Muscle of leg (tissue), 11 donors: ENCODE measurements around the gene IFNA6. TPM values are rescaled to one million over a fixed set of nuclear protein-coding genes. Genes with fewer than 3 reads are reported as not detected.

Source experiments
- DNase-seq: peaks from one replicate; pipeline ENCODE4 v3.0.0; 2013
- H3K27ac ChIP-seq: one replicate; pipeline ENCODE4 v1.5.1; 2013; ENCODE audit warnings: mild to moderate bottlenecking, low read length, control low read depth
- H3K27me3 ChIP-seq: one replicate; pipeline ENCODE4 v1.6.1; 2013; ENCODE audit warnings: low read length; ENCODE audit not compliant: control insufficient read depth, insufficient read depth
- H3K36me3 ChIP-seq: one replicate; pipeline ENCODE4 v1.6.1; 2013; ENCODE audit warnings: low read length; ENCODE audit not compliant: control insufficient read depth, insufficient read depth
- H3K4me1 ChIP-seq: one replicate; pipeline ENCODE4 v1.6.1; 2013; ENCODE audit warnings: low read length; ENCODE audit not compliant: control insufficient read depth, insufficient read depth
- H3K4me3 ChIP-seq: one replicate; pipeline ENCODE4 v1.5.1; 2013; ENCODE audit warnings: low read length, control low read depth
- H3K9me3 ChIP-seq: replicated peaks from 2 replicates; pipeline ENCODE4 v1.6.1; 2013; ENCODE audit warnings: low read depth, low read length; ENCODE audit not compliant: control insufficient read depth
- WGBS: methylation state at CpG from one replicate; pipeline ENCODE4 v1.1.5; 2013; ENCODE audit warnings: missing lambda C conversion rate; ENCODE audit not compliant: insufficient coverage; 5-methylcytosine and 5-hydroxymethylcytosine counted together
- polyA plus RNA-seq, 8 donors: library from polyadenylated mRNA; unstranded; fragments of 120-200 nt; gene quantifications; one replicate each; pipeline versions ENCODE4 v1.2.1 to v1.2.3, GENCODE V29; 2013; ENCODE audit warnings: inconsistent platforms in 1 of 8, low replicate concordance in 1 of 8; ENCODE audit not compliant: insufficient read length in 8 of 8, insufficient read depth in 1 of 8
- total RNA-seq: library from RNA; stranded (reverse); fragments of 120-200 nt; gene quantifications from one replicate; pipeline ENCODE4 v1.2.4, GENCODE V29; 2013

The IFNA6 gene
- total and polyA plus RNA-seq, 9 donors = 0.16 to 0.29 TPM; not detected in 7

- DNase-seq = no peak
- WGBS = no CpG with 5 or more reads among the region's 1 CpG
- Histone ChIP-seq H3K36me3 (no peaks in the 10 kb centered on the region), H3K27me3 (no peaks in the 10 kb centered on the region), H3K27ac (no peak overlapping the region), H3K4me3 (no peak overlapping the region), H3K9me3 (no peaks in the 10 kb centered on the region), H3K4me1 (no peaks in the 10 kb centered on the region)
These were observed 38.8 kb downstream of the IFNA6 start for GRCh38 chr9:21311889-21312288.

- Histone ChIP-seq H3K4me1 (no peaks in the 10 kb centered on the region), H3K4me3 (no peak within 1 kb of the TSS), H3K27me3 (no peaks in the 10 kb centered on the region), H3K9me3 (no peaks in the 10 kb centered on the region), H3K27ac (no peak within 1 kb of the TSS), H3K36me3 (no peaks in the 10 kb centered on the region)
- no peak for DNase-seq
- WGBS = no CpG with 5 or more reads among the region's 2 CpGs
These were observed 45.5 kb downstream of the IFNA6 start, which contains the start of gene IFNA5 for GRCh38 chr9:21305213-21305612. Gene IFNA5 (minus strand): TSS chr9:21305313. CDS start chr9:21305256, 57 bp downstream.

Other genes with a start within 250 kb of the IFNA6 start
- gene IFNW1, start 209.1 kb downstream of the IFNA6 start, total RNA-seq = not detected
- gene IFNW1, start 209.1 kb downstream of the IFNA6 start, polyA plus RNA-seq = not detected
- gene IFNA21, start 184.2 kb downstream of the IFNA6 start, total RNA-seq = not detected
- not detected for gene IFNA21, start 184.2 kb downstream of the IFNA6 start, polyA plus RNA-seq
- not detected for gene IFNA4, start 163.3 kb downstream of the IFNA6 start, total RNA-seq
- not detected for gene IFNA4, start 163.3 kb downstream of the IFNA6 start, polyA plus RNA-seq
- gene IFNA7, start 148.7 kb downstream of the IFNA6 start, total RNA-seq = not detected
- not detected for gene IFNA7, start 148.7 kb downstream of the IFNA6 start, polyA plus RNA-seq
- not detected for gene IFNA10, start 143.7 kb downstream of the IFNA6 start, total RNA-seq
- gene IFNA10, start 143.7 kb downstream of the IFNA6 start, polyA plus RNA-seq = not detected
- gene IFNA16, start 133.6 kb downstream of the IFNA6 start, total RNA-seq = not detected
- not detected for gene IFNA16, start 133.6 kb downstream of the IFNA6 start, polyA plus RNA-seq
- gene IFNA17, start 122.7 kb downstream of the IFNA6 start, total RNA-seq = not detected
- gene IFNA17, start 122.7 kb downstream of the IFNA6 start, polyA plus RNA-seq = not detected
- not detected for gene IFNA14, start 110.9 kb downstream of the IFNA6 start, total RNA-seq
- gene IFNA14, start 110.9 kb downstream of the IFNA6 start, polyA plus RNA-seq = not detected
- gene IFNA5, start 45.6 kb downstream of the IFNA6 start, total RNA-seq = not detected
- not detected for gene IFNA5, start 45.6 kb downstream of the IFNA6 start, polyA plus RNA-seq
- gene KLHL9, start 15.5 kb downstream of the IFNA6 start, total RNA-seq = 22.5 TPM
- gene KLHL9, start 15.5 kb downstream of the IFNA6 start, polyA plus RNA-seq = 10 to 100 TPM; 16.8 to 31.6 (median 21.5) TPM
- 0.04 TPM for gene IFNA13, start 17.2 kb upstream of the IFNA6 start, total RNA-seq
- gene IFNA13, start 17.2 kb upstream of the IFNA6 start, polyA plus RNA-seq = not detected
- gene IFNA2, start 34.5 kb upstream of the IFNA6 start, total RNA-seq = 0.09 TPM
- not detected for gene IFNA2, start 34.5 kb upstream of the IFNA6 start, polyA plus RNA-seq
- gene IFNA8, start 58.2 kb upstream of the IFNA6 start, total RNA-seq = not detected
- gene IFNA8, start 58.2 kb upstream of the IFNA6 start, polyA plus RNA-seq = not detected
- not detected for gene IFNA1, start 89.6 kb upstream of the IFNA6 start, total RNA-seq
- not detected for gene IFNA1, start 89.6 kb upstream of the IFNA6 start, polyA plus RNA-seq
- gene IFNE, start 131.4 kb upstream of the IFNA6 start, total RNA-seq = not detected
- not detected for gene IFNE, start 131.4 kb upstream of the IFNA6 start, polyA plus RNA-seq